HG03060 (cell line): ENCODE data around the gene LEMD2.

Experiments used
- ATAC-seq: cut with Tn5 transposase; IDR thresholded peaks from one replicate; pipeline ENCODE4 v1.9.1; 2021; ENCODE audit warnings: low read depth, moderate number of reproducible peaks; ENCODE audit not compliant: unreplicated experiment

LEMD2 gene

GRCh38 chr6:33797626-33798342 is 8.9 kb upstream of the LEMD2 start:
- ATAC-seq: no peak

- no peak for ATAC-seq
Measured at GRCh38 chr6:33794910-33795623, 6.1 kb upstream of the LEMD2 start.

- no peak for ATAC-seq
Measured at GRCh38 chr6:33792981-33793380, 4.1 kb upstream of the LEMD2 start.

GRCh38 chr6:33791620-33792019 is 2.7 kb upstream of the LEMD2 start:
- no peak for ATAC-seq

GRCh38 chr6:33790910-33791309 is 2.0 kb upstream of the LEMD2 start:
- ATAC-seq: no peak

- no peak for ATAC-seq
Measured at GRCh38 chr6:33790379-33790778, 1.4 kb upstream of the LEMD2 start.

- ATAC-seq: no peak
Measured at GRCh38 chr6:33789550-33789895, 593 bp upstream of the LEMD2 start.

GRCh38 chr6:33787954-33788693 is 806 bp downstream of the LEMD2 start:
- no peak for ATAC-seq

- ATAC-seq: no peak
Measured at GRCh38 chr6:33787346-33787953, 1.5 kb downstream of the LEMD2 start.

- ATAC-seq: no peak
Measured at GRCh38 chr6:33786736-33787135, 2.2 kb downstream of the LEMD2 start.

- no peak for ATAC-seq
Measured at GRCh38 chr6:33785778-33786177, 3.2 kb downstream of the LEMD2 start.

- no peak for ATAC-seq
Measured at GRCh38 chr6:33784787-33785186, 4.1 kb downstream of the LEMD2 start.

- ATAC-seq: no peak
Measured at GRCh38 chr6:33783781-33784520, 5.0 kb downstream of the LEMD2 start.

GRCh38 chr6:33782561-33782960 is 6.4 kb downstream of the LEMD2 start:
- ATAC-seq: no peak

- no peak for ATAC-seq
Measured at GRCh38 chr6:33781131-33781975, 7.6 kb downstream of the LEMD2 start.

- ATAC-seq: no peak
Measured at GRCh38 chr6:33779895-33780294, 9.0 kb downstream of the LEMD2 start.

GRCh38 chr6:33779290-33779689 is 9.6 kb downstream of the LEMD2 start:
- ATAC-seq: no peak

GRCh38 chr6:33778444-33779121 is 10.3 kb downstream of the LEMD2 start:
- ATAC-seq: no peak
